ENCODE results near the gene GOLGA6B. TPM values are rescaled to one million over a fixed set of nuclear protein-coding genes. Genes with fewer than 3 reads are reported as not detected.

Gene GOLGA6B
- total and polyA plus RNA-seq, 7 donors = not detected

Small RNA genes lying within 50 kb of the gene (small RNA-seq; reads per million reads assigned to genes)
- 0 reads per million in 3 donors for gene RN7SL853P

Other genes with a start within 250 kb of the GOLGA6B start
- 10 to 100 TPM; 36.4 to 69.5 (median 45.2) TPM for gene ARIH1, start 180.4 kb upstream of the GOLGA6B start, total RNA-seq
- 10 to 100 TPM; 10.8 to 22.8 (median 18.3) TPM for gene ARIH1, start 180.4 kb upstream of the GOLGA6B start, polyA plus RNA-seq
- gene HIGD2B, start 31.5 kb downstream of the GOLGA6B start, total RNA-seq = not detected
- not detected for gene HIGD2B, start 31.5 kb downstream of the GOLGA6B start, polyA plus RNA-seq
- 10 to 100 TPM; 18.3 to 34.3 (median 29.0) TPM for gene BBS4, start 31.5 kb downstream of the GOLGA6B start, total RNA-seq
- 10 to 100 TPM in 1 of 3 donors, 1 to 10 TPM in 2; 4.4 to 10.1 (median 8.4) TPM for gene BBS4, start 31.5 kb downstream of the GOLGA6B start, polyA plus RNA-seq
- gene ADPGK, start 129.1 kb downstream of the GOLGA6B start, total RNA-seq = 10 to 100 TPM; 23.9 to 30.5 (median 27.2) TPM
- gene ADPGK, start 129.1 kb downstream of the GOLGA6B start, polyA plus RNA-seq = 10 to 100 TPM; 10.2 to 41.1 (median 17.1) TPM

Data from sigmoid colon (tissue), 7 donors.